Measurements from ENCODE around the gene LDLRAD2.

The LDLRAD2 gene

DNA sequence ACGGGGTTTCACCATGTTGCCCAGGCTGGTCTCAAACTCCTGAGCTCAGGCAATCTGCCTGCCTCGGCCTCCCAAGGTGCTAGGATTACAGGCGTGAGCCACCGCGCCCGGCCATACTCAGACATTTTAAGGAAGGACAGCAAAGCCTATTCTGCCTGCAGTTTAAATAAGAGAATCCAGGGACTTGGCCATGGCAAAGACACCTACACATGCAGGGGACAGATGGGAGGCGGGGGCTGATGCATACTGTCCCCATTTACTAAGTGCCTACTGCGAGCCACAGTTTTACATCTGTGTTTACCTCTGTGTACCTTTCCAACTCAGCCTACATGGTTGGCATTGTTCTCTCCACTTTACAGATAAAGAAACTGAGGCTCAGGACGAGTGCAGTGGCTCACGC, 25.4 kb downstream of the LDLRAD2 start:
- peaks cover 94% of the 10 kb centered on the region for H3K36me3 Mint-ChIP-seq (ENCODE audit: low read depth)
- H3K9me3 Mint-ChIP-seq = peaks cover 19% of the 10 kb centered on the region
- H3K4me3 Mint-ChIP-seq = no peak overlapping the region
- H3K27ac Mint-ChIP-seq = no peak overlapping the region
- no peaks in the 10 kb centered on the region for H3K4me1 Mint-ChIP-seq (ENCODE audit: low read depth)
- no peaks in the 10 kb centered on the region for H3K27me3 Mint-ChIP-seq
- intact Hi-C loops (cut with micrococcal nuclease) = no loop called here

DNA sequence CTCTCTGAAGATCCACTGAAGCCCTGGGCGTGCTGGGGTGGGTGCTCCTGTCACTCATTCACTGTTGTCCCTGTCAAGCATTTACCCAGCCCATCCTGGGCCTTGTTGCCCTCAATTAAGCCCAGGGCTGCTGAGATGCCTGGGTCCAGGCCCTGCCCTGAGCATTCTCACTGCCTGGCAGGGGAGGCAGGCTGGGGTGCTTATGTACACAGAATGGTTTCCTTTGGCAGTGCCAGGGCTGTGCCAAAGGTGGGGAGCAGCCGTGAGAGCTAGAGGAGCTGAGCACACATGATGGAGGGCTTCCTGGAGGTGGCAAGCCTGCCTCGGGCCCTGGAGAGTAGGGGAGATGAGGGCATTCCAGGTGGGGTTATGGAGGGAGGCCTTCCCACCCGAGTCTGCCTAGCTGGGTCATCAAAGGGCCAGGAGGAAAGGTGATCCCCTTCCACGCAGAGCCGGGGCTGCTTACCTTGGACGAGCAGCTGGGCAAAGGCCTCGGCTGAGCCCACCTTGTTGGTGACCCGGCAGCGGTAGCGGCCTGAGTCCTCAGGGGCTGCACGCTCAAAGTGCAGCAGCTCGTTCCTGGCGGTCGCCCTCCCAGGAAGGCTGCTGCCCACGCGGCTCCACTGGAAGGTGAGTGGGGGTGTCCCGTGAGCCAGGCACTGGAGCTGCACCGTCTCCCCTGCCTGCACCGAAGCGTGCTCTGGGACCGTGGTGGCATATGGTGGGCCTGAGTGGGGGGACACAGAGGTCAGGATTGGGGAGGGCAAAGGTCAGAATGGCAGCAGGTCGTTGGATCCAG, 26.5 kb downstream of the LDLRAD2 start:
- Mint-ChIP-seq H3K4me1 (ENCODE audit: low read depth) (no peaks in the 10 kb centered on the region), H3K9me3 (peaks cover 19% of the 10 kb centered on the region), H3K27ac (no peak overlapping the region), H3K36me3 (ENCODE audit: low read depth) (peaks cover 94% of the 10 kb centered on the region), H3K27me3 (no peaks in the 10 kb centered on the region), H3K4me3 (no peak overlapping the region)
- intact Hi-C loops (cut with micrococcal nuclease) = loop anchor here (2.0 kb wide), 1 partner anchor 26 kb away; the partner anchor contains the start of gene LDLRAD2

GRCh38 chr1:21839337-21840037, 27.4 kb downstream of the LDLRAD2 start:
- Mint-ChIP-seq H3K4me3 (no peak overlapping the region), H3K27me3 (no peaks in the 10 kb centered on the region), H3K27ac (no peak overlapping the region), H3K36me3 (ENCODE audit: low read depth) (peaks cover 94% of the 10 kb centered on the region), H3K9me3 (peaks cover 9% of the 10 kb centered on the region), H3K4me1 (ENCODE audit: low read depth) (no peaks in the 10 kb centered on the region)
- intact Hi-C loops (cut with micrococcal nuclease) = loop anchor here (2.0 kb wide), 1 partner anchor 27 kb away; the partner anchor contains the start of gene LDLRAD2

DNA sequence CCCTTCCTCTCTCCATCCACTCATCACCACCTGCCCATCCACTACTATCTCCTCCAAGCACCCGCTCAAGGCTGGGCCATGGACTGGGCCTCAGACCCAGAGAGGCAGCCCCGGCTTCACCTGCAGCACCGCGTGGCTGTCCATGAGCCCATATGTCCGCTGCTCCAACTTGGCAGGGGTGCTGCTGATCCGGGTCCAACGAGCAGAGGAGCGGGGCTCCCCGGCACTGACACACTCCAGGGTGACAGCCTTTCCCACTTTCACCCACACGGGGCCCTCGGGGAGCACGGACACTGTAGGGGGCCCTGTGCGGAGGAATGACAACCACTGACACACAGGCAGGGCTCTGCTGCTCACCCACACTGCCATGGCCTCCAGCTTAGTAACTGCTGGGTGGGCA, 28.9 kb downstream of the LDLRAD2 start:
- Mint-ChIP-seq H3K27me3 (no peaks in the 10 kb centered on the region), H3K4me1 (ENCODE audit: low read depth) (no peaks in the 10 kb centered on the region), H3K36me3 (ENCODE audit: low read depth) (peaks cover 94% of the 10 kb centered on the region), H3K4me3 (no peak overlapping the region), H3K27ac (no peak overlapping the region), H3K9me3 (no peaks in the 10 kb centered on the region)
- intact Hi-C loops (cut with micrococcal nuclease) = no loop called here

DNA sequence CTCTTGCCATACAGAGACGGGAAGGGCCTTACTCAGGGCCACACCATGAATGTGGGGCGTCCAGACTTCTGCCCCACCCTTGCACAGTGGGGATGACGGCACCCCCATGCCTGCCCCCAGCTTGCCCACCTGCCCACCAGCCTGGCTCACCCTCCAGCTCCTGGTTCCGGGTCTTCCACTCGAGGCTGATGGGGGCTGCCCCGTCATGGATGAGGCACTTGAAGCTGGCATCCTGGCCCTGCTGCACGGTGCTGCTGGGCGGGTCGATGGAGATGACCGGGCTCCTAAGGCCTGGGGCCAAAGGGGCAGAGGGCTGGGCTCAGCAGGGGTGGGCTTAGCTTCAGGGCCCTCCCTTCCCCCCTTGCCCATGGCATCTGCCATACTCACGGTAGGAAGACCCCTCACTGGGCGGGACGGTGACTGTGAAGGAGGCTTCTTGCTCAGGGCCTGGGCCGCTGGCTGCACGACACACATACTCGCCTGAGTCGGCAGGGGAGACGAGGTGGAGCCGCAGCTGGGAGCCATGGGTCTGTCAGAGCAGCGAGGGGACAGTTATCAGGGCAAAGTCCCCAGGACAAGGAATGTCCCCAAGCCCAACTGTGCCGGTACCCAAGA, 29.9 kb downstream of the LDLRAD2 start:
- intact Hi-C loops (cut with micrococcal nuclease) = no loop called here
- H3K27ac Mint-ChIP-seq = no peak overlapping the region
- H3K36me3 Mint-ChIP-seq (ENCODE audit: low read depth) = peaks cover 97% of the 10 kb centered on the region
- H3K4me3 Mint-ChIP-seq = no peak overlapping the region
- no peaks in the 10 kb centered on the region for H3K9me3 Mint-ChIP-seq
- no peaks in the 10 kb centered on the region for H3K27me3 Mint-ChIP-seq
- H3K4me1 Mint-ChIP-seq (ENCODE audit: low read depth) = no peaks in the 10 kb centered on the region

DNA sequence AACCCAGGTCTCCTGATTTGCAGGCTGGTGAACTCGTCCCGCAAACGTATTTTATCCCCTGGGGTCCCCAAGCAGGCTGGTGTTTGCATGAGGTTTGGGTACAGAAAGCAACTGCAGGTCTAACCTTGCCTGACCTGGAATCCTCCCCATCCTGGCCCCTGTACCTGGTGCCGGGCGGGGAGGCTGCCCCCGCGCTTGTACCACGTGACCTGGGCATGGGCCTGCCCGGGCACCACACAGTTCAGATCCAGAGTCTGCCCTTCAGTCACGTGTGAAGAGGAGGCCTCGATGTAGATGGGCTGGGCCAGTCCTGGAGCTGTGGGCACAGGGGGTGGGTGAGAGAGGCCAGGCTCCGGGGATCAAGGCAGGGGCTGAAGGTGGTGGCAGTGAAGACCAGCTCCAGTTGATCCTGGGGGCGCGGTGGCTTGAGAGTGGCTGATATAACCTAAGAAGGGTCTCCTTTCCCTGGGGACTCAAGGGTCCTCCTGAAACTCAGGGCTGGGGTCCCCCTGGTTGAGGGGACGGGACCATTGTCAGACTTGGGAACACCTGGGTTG, 30.6 kb downstream of the LDLRAD2 start:
- Mint-ChIP-seq H3K9me3 (no peaks in the 10 kb centered on the region), H3K4me1 (ENCODE audit: low read depth) (no peaks in the 10 kb centered on the region), H3K27me3 (no peaks in the 10 kb centered on the region), H3K4me3 (no peak overlapping the region), H3K36me3 (ENCODE audit: low read depth) (peaks cover 97% of the 10 kb centered on the region), H3K27ac (no peak overlapping the region)
- intact Hi-C loops (cut with micrococcal nuclease) = no loop called here

- intact Hi-C loops (cut with micrococcal nuclease) = no loop called here
- Mint-ChIP-seq H3K4me1 (ENCODE audit: low read depth) (no peaks in the 10 kb centered on the region), H3K4me3 (no peak overlapping the region), H3K27ac (no peak overlapping the region), H3K36me3 (ENCODE audit: low read depth) (peaks cover 97% of the 10 kb centered on the region), H3K27me3 (no peaks in the 10 kb centered on the region), H3K9me3 (no peaks in the 10 kb centered on the region)
These were observed 31.1 kb downstream of the LDLRAD2 start for GRCh38 chr1:21843208-21843607.

- H3K27ac Mint-ChIP-seq = no peak overlapping the region
- no peak overlapping the region for H3K4me3 Mint-ChIP-seq
- H3K9me3 Mint-ChIP-seq = no peaks in the 10 kb centered on the region
- no peaks in the 10 kb centered on the region for H3K27me3 Mint-ChIP-seq
- H3K4me1 Mint-ChIP-seq (ENCODE audit: low read depth) = no peaks in the 10 kb centered on the region
- peaks cover 97% of the 10 kb centered on the region for H3K36me3 Mint-ChIP-seq (ENCODE audit: low read depth)
- intact Hi-C loops (cut with micrococcal nuclease) = no loop called here
These were observed 31.9 kb downstream of the LDLRAD2 start for GRCh38 chr1:21843996-21844395.

GRCh38 chr1:21845646-21846641, 33.9 kb downstream of the LDLRAD2 start:
- Mint-ChIP-seq H3K4me3 (no peak overlapping the region), H3K27me3 (no peaks in the 10 kb centered on the region), H3K27ac (no peak overlapping the region), H3K36me3 (ENCODE audit: low read depth) (peaks cover 95% of the 10 kb centered on the region), H3K4me1 (ENCODE audit: low read depth) (no peaks in the 10 kb centered on the region), H3K9me3 (no peaks in the 10 kb centered on the region)
- intact Hi-C loops (cut with micrococcal nuclease) = no loop called here

- Mint-ChIP-seq H3K4me3 (no peak overlapping the region), H3K27me3 (no peaks in the 10 kb centered on the region), H3K4me1 (ENCODE audit: low read depth) (peaks cover 6% of the 10 kb centered on the region), H3K36me3 (ENCODE audit: low read depth) (peaks cover 94% of the 10 kb centered on the region), H3K27ac (no peak overlapping the region), H3K9me3 (no peaks in the 10 kb centered on the region)
- intact Hi-C loops (cut with micrococcal nuclease) = no loop called here
These were observed 35.4 kb downstream of the LDLRAD2 start for GRCh38 chr1:21847223-21848205.

GRCh38 chr1:21848524-21849174, 36.6 kb downstream of the LDLRAD2 start:
- H3K27ac Mint-ChIP-seq = no peak overlapping the region
- H3K36me3 Mint-ChIP-seq (ENCODE audit: low read depth) = peaks cover 92% of the 10 kb centered on the region
- peaks cover 12% of the 10 kb centered on the region for H3K4me1 Mint-ChIP-seq (ENCODE audit: low read depth)
- intact Hi-C loops (cut with micrococcal nuclease) = no loop called here
- H3K4me3 Mint-ChIP-seq = no peak overlapping the region
- H3K9me3 Mint-ChIP-seq = no peaks in the 10 kb centered on the region
- no peaks in the 10 kb centered on the region for H3K27me3 Mint-ChIP-seq
